Nephron (organoid): ENCODE data around the gene PSRC1.

Experiments used
- H3K27ac Mint-ChIP-seq, 3 experiments: 2 replicates each; pipeline ENCODE4 v1.8.0; 2020; ENCODE audit warnings: mixed read lengths in 3 of 3, mild to moderate bottlenecking in 2 of 3, moderate library complexity in 1 of 3
- H3K27me3 Mint-ChIP-seq: 2 replicates; pipeline ENCODE4 v1.8.0; 2021; ENCODE audit warnings: low read depth, mild to moderate bottlenecking, moderate library complexity, mixed read lengths
- H3K36me3 Mint-ChIP-seq: 2 replicates; pipeline ENCODE4 v1.8.0; 2020; ENCODE audit warnings: low read depth, mixed read lengths
- H3K4me1 Mint-ChIP-seq: 2 replicates; pipeline ENCODE4 v1.8.0; 2020; ENCODE audit warnings: mixed read lengths
- H3K4me3 Mint-ChIP-seq, 3 experiments: 2 replicates each; pipeline ENCODE4 v1.8.0; 2020; ENCODE audit warnings: mild to moderate bottlenecking in 3 of 3, mixed read lengths in 3 of 3, moderate library complexity in 2 of 3
- H3K9me3 Mint-ChIP-seq: 2 replicates; pipeline ENCODE4 v1.8.0; 2020; ENCODE audit warnings: mixed read lengths
- TF ChIP-seq, protein P1 (sequence below), 3 experiments: fragments of 200-600 bp; sonication (generic); IDR thresholded peaks; one replicate each; pipeline ENCODE4 v1.5.0; 2021; ENCODE audit warnings: antibody characterized with exemption in 3 of 3; ENCODE audit not compliant: unreplicated experiment in 3 of 3

The PSRC1 gene

GRCh38 chr1:109263597-109264378 lies 19.2 kb downstream of the PSRC1 start:
- H3K27me3 Mint-ChIP-seq = no peaks in the 10 kb centered on the region

DNA sequence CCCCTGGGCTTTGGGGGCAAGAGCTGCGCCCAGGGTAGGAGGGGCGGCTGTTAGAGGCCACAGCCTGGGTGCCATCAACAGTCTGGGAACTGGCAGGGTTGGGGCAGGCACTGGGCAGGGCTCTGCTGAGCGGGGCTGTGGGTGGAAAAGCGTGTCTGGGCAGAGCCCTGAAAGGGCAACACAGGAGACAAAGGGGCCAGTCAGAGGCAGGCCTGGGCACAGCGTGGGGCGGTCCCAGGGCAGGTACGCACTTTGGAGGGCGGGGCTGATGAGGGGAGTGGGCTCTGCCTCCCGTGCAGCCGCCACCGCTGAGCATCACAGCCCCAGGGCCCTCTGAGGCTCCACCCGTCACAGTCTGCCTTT lies 19.7 kb downstream of the PSRC1 start:
- Mint-ChIP-seq H3K4me3 (no peak overlapping the region), H3K9me3 (no peaks in the 10 kb centered on the region), H3K27me3 (no peaks in the 10 kb centered on the region), H3K27ac (peak overlapping the region in 1 of 3 experiments; percentile 42), H3K36me3 (peaks cover 11% of the 10 kb centered on the region), H3K4me1 (no peaks in the 10 kb centered on the region)
- TF ChIP-seq, protein P1, sequence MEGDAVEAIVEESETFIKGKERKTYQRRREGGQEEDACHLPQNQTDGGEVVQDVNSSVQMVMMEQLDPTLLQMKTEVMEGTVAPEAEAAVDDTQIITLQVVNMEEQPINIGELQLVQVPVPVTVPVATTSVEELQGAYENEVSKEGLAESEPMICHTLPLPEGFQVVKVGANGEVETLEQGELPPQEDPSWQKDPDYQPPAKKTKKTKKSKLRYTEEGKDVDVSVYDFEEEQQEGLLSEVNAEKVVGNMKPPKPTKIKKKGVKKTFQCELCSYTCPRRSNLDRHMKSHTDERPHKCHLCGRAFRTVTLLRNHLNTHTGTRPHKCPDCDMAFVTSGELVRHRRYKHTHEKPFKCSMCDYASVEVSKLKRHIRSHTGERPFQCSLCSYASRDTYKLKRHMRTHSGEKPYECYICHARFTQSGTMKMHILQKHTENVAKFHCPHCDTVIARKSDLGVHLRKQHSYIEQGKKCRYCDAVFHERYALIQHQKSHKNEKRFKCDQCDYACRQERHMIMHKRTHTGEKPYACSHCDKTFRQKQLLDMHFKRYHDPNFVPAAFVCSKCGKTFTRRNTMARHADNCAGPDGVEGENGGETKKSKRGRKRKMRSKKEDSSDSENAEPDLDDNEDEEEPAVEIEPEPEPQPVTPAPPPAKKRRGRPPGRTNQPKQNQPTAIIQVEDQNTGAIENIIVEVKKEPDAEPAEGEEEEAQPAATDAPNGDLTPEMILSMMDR (IDR thresholded peaks at IDR 0.05; ENCODE audit: unreplicated experiment in 3 of 3) = no peak

More at GRCh38 chr1:109263597-109264378, 19.2 kb downstream of the PSRC1 start:
- TF ChIP-seq, protein P1 (IDR thresholded peaks at IDR 0.05; ENCODE audit: unreplicated experiment in 3 of 3) = peak; percentile 90 to 97 (median 96)
- peaks cover 11% of the 10 kb centered on the region for H3K36me3 Mint-ChIP-seq
- peak overlapping the region in 2 of 3 experiments; percentile 24 to 42 for H3K27ac Mint-ChIP-seq
- H3K9me3 Mint-ChIP-seq = no peaks in the 10 kb centered on the region
- no peaks in the 10 kb centered on the region for H3K4me1 Mint-ChIP-seq
- no peak overlapping the region for H3K4me3 Mint-ChIP-seq

DNA sequence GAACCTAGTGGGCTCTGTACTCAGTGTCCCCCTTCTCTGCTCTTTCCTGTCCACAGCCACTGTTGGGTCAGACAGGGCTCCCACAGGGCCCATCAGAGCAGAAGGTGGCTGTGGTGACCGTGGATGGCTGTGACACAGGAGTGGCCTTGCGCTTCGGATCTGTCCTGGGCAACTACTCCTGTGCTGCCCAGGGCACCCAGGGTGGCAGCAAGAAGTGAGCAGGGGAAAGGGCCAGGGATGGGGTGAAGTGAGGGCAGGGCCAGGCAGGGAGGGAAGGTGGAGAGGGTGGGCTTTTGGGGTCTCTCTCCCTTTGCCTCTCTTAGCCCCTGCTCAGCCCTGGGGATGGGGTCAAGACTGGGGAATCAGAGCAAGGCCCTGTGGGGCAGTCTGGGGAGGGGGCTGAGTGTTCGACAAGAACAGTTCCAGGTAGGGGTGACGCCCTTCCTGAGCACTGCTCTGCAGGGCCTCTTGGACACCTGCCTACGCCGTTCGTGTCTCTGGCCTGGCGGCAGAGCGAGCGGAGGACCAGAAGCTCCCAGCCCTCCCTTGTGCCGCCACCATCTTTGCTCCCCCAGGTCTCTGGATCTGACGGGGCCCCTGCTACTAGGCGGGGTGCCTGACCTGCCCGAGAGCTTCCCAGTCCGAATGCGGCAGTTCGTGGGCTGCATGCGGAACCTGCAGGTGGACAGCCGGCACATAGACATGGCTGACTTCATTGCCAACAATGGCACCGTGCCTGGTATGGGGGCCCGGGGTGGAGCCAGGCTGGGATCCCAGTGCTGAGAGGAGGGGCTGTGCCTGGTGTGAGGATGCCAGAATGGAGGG lies 20.5 kb downstream of the PSRC1 start:
- TF ChIP-seq, protein P1 (IDR thresholded peaks at IDR 0.05; ENCODE audit: unreplicated experiment in 3 of 3) = no peak

GRCh38 chr1:109261578-109261977 lies 21.4 kb downstream of the PSRC1 start:
- no peak overlapping the region for H3K27ac Mint-ChIP-seq
- H3K27me3 Mint-ChIP-seq = no peaks in the 10 kb centered on the region
- TF ChIP-seq, protein P1 (IDR thresholded peaks at IDR 0.05; ENCODE audit: unreplicated experiment in 3 of 3) = no peak
- peaks cover 8% of the 10 kb centered on the region for H3K4me1 Mint-ChIP-seq
- H3K36me3 Mint-ChIP-seq = peaks cover 5% of the 10 kb centered on the region
- no peak overlapping the region for H3K4me3 Mint-ChIP-seq
- H3K9me3 Mint-ChIP-seq = no peaks in the 10 kb centered on the region

More for the DNA sequence above, 20.5 kb downstream of the PSRC1 start:
- Mint-ChIP-seq H3K27me3 (no peaks in the 10 kb centered on the region), H3K9me3 (no peaks in the 10 kb centered on the region), H3K36me3 (peaks cover 6% of the 10 kb centered on the region), H3K4me3 (no peak overlapping the region), H3K27ac (no peak overlapping the region), H3K4me1 (peaks cover 1% of the 10 kb centered on the region)

DNA sequence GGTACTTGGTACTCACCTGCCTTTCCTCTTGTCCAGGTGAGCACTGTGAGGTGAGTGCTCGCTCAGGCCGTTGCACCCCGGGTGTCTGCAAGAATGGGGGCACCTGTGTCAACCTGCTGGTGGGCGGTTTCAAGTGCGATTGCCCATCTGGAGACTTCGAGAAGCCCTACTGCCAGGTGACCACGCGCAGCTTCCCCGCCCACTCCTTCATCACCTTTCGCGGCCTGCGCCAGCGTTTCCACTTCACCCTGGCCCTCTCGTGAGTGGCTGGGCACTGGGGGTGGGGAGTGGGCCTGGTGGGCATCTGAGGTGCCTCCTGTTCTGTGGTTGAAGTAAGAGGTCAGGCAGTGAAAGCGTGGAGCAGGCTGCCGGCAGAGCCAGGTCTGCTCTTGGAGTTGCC lies 21.9 kb downstream of the PSRC1 start:
- peaks cover 5% of the 10 kb centered on the region for H3K36me3 Mint-ChIP-seq
- H3K4me3 Mint-ChIP-seq = no peak overlapping the region
- no peaks in the 10 kb centered on the region for H3K9me3 Mint-ChIP-seq
- H3K4me1 Mint-ChIP-seq = peaks cover 11% of the 10 kb centered on the region
- no peak overlapping the region for H3K27ac Mint-ChIP-seq
- H3K27me3 Mint-ChIP-seq = peaks cover 3% of the 10 kb centered on the region
- TF ChIP-seq, protein P1 (IDR thresholded peaks at IDR 0.05; ENCODE audit: unreplicated experiment in 3 of 3) = no peak
